Measurements from ENCODE around the gene PAGR1.

- no peak for TF ChIP-seq EZH2 (IDR thresholded peaks at IDR 0.05; ENCODE audit: insufficient read depth, poor library complexity, severe bottlenecking)
- no peak for TF ChIP-seq EZH2phosphoT487 (IDR thresholded peaks at IDR 0.05; ENCODE audit: insufficient read depth, low read depth)
Measured at GRCh38 chr16:29804455-29805231, 11.3 kb upstream of the PAGR1 start.
